ENCODE data around the gene SCN5A. TPM values are rescaled to one million over a fixed set of nuclear protein-coding genes. Genes with fewer than 3 reads are reported as not detected.

SCN5A gene
- total RNA-seq, 1 experiment from 2014 or later = not detected

- Mint-ChIP-seq H3K4me1 (ENCODE audit: insufficient read depth, unreplicated experiment) (no peaks in the 10 kb centered on the region), H3K9me3 (ENCODE audit: unreplicated experiment) (no peaks in the 10 kb centered on the region), H3K4me3 (ENCODE audit: unreplicated experiment) (no peak overlapping the region), H3K27ac (ENCODE audit: low read depth, unreplicated experiment) (no peak overlapping the region), H3K36me3 (ENCODE audit: insufficient read depth, unreplicated experiment) (no peaks in the 10 kb centered on the region), H3K27me3 (ENCODE audit: insufficient read depth, unreplicated experiment) (peaks cover 1% of the 10 kb centered on the region)
- ChIA-PET POLR2A (no interaction called here), CTCF (interaction anchor here (0.6 to 1.1 kb wide), 2 partner anchors 26 to 107 kb away, joined by 4 to 5 read pairs; no protein-coding TSS in a partner anchor)
- no TSS peak for BruUV-seq (replicated peaks)
- intact Hi-C loops (cut with micrococcal nuclease) = no loop called here
- TF ChIP-seq, protein P1, sequence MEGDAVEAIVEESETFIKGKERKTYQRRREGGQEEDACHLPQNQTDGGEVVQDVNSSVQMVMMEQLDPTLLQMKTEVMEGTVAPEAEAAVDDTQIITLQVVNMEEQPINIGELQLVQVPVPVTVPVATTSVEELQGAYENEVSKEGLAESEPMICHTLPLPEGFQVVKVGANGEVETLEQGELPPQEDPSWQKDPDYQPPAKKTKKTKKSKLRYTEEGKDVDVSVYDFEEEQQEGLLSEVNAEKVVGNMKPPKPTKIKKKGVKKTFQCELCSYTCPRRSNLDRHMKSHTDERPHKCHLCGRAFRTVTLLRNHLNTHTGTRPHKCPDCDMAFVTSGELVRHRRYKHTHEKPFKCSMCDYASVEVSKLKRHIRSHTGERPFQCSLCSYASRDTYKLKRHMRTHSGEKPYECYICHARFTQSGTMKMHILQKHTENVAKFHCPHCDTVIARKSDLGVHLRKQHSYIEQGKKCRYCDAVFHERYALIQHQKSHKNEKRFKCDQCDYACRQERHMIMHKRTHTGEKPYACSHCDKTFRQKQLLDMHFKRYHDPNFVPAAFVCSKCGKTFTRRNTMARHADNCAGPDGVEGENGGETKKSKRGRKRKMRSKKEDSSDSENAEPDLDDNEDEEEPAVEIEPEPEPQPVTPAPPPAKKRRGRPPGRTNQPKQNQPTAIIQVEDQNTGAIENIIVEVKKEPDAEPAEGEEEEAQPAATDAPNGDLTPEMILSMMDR (IDR thresholded peaks at IDR 0.05; ENCODE audit: unreplicated experiment) = no peak
- DNase-seq (ENCODE audit: unreplicated experiment) = no peak
Observed at GRCh38 chr3:38626171-38626570, 23.3 kb downstream of the SCN5A start.

DNA sequence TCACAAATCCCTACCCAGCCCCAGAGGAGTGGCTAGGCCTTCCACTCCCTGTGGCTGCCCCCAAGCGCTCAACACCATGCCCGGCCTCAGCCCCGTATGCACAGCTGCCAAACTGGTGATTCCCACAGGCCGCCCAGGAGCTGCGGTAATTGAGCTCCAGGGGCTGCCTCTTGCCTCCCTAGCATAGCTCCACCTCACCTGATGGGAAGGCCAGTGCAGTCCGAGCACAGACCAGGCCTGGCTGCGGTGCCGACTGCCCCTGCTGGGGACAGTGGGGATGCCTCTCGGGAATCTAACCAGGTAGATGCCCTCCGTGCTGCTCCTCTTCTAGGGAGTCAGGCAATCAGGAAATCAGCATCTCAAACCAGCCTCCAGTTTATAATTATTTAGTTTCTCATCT is 25.9 kb downstream of the SCN5A start:
- CTCF ChIA-PET = no interaction called here

GRCh38 chr3:38622336-38622735 is 27.2 kb downstream of the SCN5A start:
- CTCF ChIA-PET = interaction anchor here (0.8 kb wide), 1 partner anchor 12 kb away, joined by 3 read pairs; no protein-coding TSS in a partner anchor
- no peak overlapping the region for H3K27ac Mint-ChIP-seq (ENCODE audit: low read depth, unreplicated experiment)
- POLR2A ChIA-PET = no interaction called here
- intact Hi-C loops (cut with micrococcal nuclease) = no loop called here
- DNase-seq (ENCODE audit: unreplicated experiment) = no peak
- no peak overlapping the region for H3K4me3 Mint-ChIP-seq (ENCODE audit: unreplicated experiment)
- peaks cover 22% of the 10 kb centered on the region for H3K27me3 Mint-ChIP-seq (ENCODE audit: insufficient read depth, unreplicated experiment)
- no peaks in the 10 kb centered on the region for H3K36me3 Mint-ChIP-seq (ENCODE audit: insufficient read depth, unreplicated experiment)
- H3K4me1 Mint-ChIP-seq (ENCODE audit: insufficient read depth, unreplicated experiment) = no peaks in the 10 kb centered on the region
- H3K9me3 Mint-ChIP-seq (ENCODE audit: unreplicated experiment) = no peaks in the 10 kb centered on the region
- no TSS peak for BruUV-seq (replicated peaks)
- TF ChIP-seq, protein P1 (IDR thresholded peaks at IDR 0.05; ENCODE audit: unreplicated experiment) = no peak

More for the DNA sequence above, 25.9 kb downstream of the SCN5A start:
- no peak for DNase-seq (ENCODE audit: unreplicated experiment)
- no TSS peak for BruUV-seq (replicated peaks)
- TF ChIP-seq, protein P1 (IDR thresholded peaks at IDR 0.05; ENCODE audit: unreplicated experiment) = no peak
- intact Hi-C loops (cut with micrococcal nuclease) = no loop called here
- Mint-ChIP-seq H3K27ac (ENCODE audit: low read depth, unreplicated experiment) (no peak overlapping the region), H3K9me3 (ENCODE audit: unreplicated experiment) (no peaks in the 10 kb centered on the region), H3K4me3 (ENCODE audit: unreplicated experiment) (no peak overlapping the region), H3K27me3 (ENCODE audit: insufficient read depth, unreplicated experiment) (peaks cover 11% of the 10 kb centered on the region), H3K4me1 (ENCODE audit: insufficient read depth, unreplicated experiment) (no peaks in the 10 kb centered on the region), H3K36me3 (ENCODE audit: insufficient read depth, unreplicated experiment) (no peaks in the 10 kb centered on the region)
- POLR2A ChIA-PET = no interaction called here

GRCh38 chr3:38620236-38620635 is 29.3 kb downstream of the SCN5A start:
- intact Hi-C loops (cut with micrococcal nuclease) = no loop called here
- CTCF ChIA-PET = interaction anchor here (0.6 to 1.3 kb wide), 3 partner anchors 20 to 124 kb away, joined by 3 to 4 read pairs (median 3); no protein-coding TSS in a partner anchor
- POLR2A ChIA-PET = no interaction called here
- Mint-ChIP-seq H3K27ac (ENCODE audit: low read depth, unreplicated experiment) (no peak overlapping the region), H3K9me3 (ENCODE audit: unreplicated experiment) (no peaks in the 10 kb centered on the region), H3K27me3 (ENCODE audit: insufficient read depth, unreplicated experiment) (peaks cover 32% of the 10 kb centered on the region), H3K36me3 (ENCODE audit: insufficient read depth, unreplicated experiment) (no peaks in the 10 kb centered on the region), H3K4me1 (ENCODE audit: insufficient read depth, unreplicated experiment) (no peaks in the 10 kb centered on the region), H3K4me3 (ENCODE audit: unreplicated experiment) (no peak overlapping the region)
- TF ChIP-seq, protein P1 (IDR thresholded peaks at IDR 0.05; ENCODE audit: unreplicated experiment) = no peak
- DNase-seq (ENCODE audit: unreplicated experiment) = no peak
- BruUV-seq (replicated peaks) = no TSS peak

Measured in MCF 10A (cell line).